Placental pericyte (primary cell): Measurements from ENCODE around the gene ZNF763. TPM values are rescaled to one million over a fixed set of nuclear protein-coding genes. Genes with fewer than 3 reads are reported as not detected.

Experiments used
- small RNA-seq: library from RNA; depleted of rRNA; stranded (forward); fragments of <200 nt; gene quantifications from one replicate; pipeline ENCODE3, GENCODE V24; 2012; ENCODE audit warnings: low replicate concordance
- total RNA-seq: library from RNA; depleted of rRNA; stranded (reverse); fragments of >200 nt; gene quantifications from 2 replicates; pipeline ENCODE4 v1.2.3, GENCODE V29; 2012

ZNF763 gene
- total RNA-seq = 0.57 and 0.88 TPM in 2 replicates

DNA sequence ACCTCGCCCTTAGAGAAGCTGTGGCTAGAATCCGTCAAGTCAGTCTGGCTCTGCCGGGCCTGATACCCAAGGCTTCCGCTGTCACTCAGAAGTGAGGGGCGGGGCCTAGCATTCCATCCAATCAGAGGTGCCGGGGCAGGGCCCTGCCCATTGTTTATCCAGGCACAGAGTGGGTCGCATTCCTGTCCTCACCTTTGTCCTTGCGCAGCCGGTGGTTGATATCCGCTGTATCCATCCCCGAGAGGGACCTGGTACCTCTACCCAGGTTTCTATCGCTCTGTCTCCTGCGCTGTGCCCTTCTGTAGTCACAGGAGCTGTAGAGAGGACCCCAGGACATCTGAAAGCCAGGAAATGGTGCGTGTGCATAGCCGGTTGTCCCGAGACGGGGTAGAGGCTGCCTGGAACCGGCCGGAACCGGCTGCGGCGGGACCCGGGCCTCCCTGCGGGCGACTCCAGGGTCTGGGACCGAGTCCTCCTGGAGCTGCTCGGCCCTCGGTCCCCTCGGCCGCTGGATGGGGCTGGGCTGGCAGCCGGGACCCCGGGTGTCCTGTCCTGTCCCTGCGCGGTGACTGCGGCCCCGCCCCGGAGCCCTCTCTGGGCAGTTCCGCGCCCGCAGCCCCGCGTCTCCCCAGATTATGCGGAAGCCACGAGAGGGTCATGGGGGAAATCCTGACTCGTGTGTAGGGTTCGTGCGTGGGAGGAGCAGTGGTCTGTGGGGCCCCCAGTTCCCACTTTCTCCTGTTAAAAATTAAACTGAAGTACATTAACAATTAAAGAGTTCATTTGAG lies at the start of gene ZNF763:
Gene ZNF763, plus strand, starts transcription at position 183 of the 788 bp plus-strand sequence. Its CDS starts 169 bp downstream, at position 352.

DNA sequence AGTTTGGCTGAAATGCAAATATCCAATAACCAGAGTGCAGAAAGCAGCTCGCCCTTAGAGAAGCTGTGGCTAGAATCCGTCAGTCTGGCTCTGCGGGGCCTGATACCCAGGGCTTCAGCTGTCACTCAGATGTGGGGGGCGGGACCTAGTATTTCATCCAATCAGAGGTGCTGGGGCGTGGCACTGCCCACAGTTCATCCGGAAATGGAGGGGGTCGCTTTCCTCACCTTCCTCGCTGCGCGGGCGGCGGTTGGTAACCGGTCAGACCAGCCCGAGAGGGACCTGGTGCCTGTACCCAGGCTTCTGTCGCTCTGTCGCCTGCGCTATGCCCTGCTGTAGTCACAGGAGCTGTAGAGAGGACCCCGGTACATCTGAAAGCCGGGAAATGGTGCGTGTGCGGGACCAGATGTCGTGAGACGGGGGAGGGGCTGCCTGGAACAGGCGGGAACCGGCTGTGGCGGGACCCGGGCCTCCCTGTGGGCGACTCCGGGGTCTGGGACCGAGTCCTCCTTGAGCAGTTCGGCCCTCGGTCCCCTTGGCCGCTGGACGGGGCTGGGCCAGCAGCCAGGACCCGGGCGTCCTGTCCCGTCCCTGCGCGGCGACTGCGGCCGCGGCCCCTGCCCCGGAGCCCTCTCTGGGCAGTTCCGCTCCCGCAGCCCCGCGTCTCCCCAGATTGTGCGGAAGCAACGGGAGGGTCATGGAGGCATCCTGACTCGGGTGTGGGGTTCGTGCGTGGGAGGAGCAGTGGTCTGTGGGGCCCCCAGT lies 39.8 kb upstream of the ZNF763 start, which contains the start of gene ZNF700:
Gene ZNF700, plus strand, starts transcription at position 222 of the 765 bp plus-strand sequence. Its CDS starts 104 bp downstream, at position 326.

Small RNAs within 50 kb of the gene (small RNA-seq; reads per million reads assigned to genes)
- not detected for gene RNA5SP464
- not detected for gene RNA5SP465

Other genes with a start within 250 kb of the ZNF763 start
- gene ZNF823, start 226.1 kb upstream of the ZNF763 start, total RNA-seq = 2.0 and 5.2 TPM in 2 replicates
- gene ZNF441, start 198.0 kb upstream of the ZNF763 start, total RNA-seq = 3.7 and 8.0 TPM in 2 replicates
- gene ZNF491, start 166.5 kb upstream of the ZNF763 start, total RNA-seq = 0.22 and 1.6 TPM in 2 replicates
- gene ZNF440, start 150.8 kb upstream of the ZNF763 start, total RNA-seq = 8.3 and 14.0 TPM in 2 replicates
- 1.3 and 4.0 TPM in 2 replicates for gene ZNF439, start 116.3 kb upstream of the ZNF763 start, total RNA-seq
- gene ZNF69, start 77.3 kb upstream of the ZNF763 start, total RNA-seq = 3.1 and 8.3 TPM in 2 replicates
- 5.0 and 7.9 TPM in 2 replicates for gene ZNF700, start 39.9 kb upstream of the ZNF763 start, total RNA-seq
- 1.0 and 1.1 TPM in 2 replicates for gene ZNF433, start 70.6 kb downstream of the ZNF763 start, total RNA-seq
- under 0.01 and 0.57 TPM in 2 replicates for gene ZNF878, start 87.9 kb downstream of the ZNF763 start, total RNA-seq
- gene ZNF844, start 99.7 kb downstream of the ZNF763 start, total RNA-seq = 4.0 and 5.0 TPM in 2 replicates
- gene ZNF20, start 175.3 kb downstream of the ZNF763 start, total RNA-seq = 2.8 and 3.6 TPM in 2 replicates
- gene ZNF625, start 191.7 kb downstream of the ZNF763 start, total RNA-seq = 7.0 and 12.3 TPM in 2 replicates
- 4.4 and 8.0 TPM in 2 replicates for gene ZNF136, start 198.1 kb downstream of the ZNF763 start, total RNA-seq